ENCODE data around the gene FBXL13.
"Not testable (repeated sequence)": the region's sequence is repeated elsewhere in the genome, so short reads cannot be mapped to it uniquely, and the experiment has no call there.

Gene FBXL13

DNA sequence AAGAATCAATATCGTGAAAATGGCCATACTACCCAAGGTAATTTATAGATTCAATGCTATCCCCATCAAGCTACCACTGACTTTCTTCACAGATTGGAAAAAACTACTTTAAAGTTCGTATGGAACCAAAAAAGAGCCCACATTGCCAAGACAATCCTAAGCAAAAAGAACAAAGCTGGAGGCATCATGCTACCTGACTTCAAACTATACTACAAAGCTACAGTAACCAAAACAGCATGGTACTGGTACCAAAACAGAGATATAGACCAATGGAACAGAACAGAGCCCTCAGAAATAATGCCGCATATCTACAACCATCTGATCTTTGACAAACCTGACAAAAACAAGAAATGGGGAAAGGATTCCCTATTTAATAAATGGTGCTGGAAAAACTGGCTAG, 53.7 kb downstream of the FBXL13 start:
- not testable (repeated sequence) for DNase-seq

DNA sequence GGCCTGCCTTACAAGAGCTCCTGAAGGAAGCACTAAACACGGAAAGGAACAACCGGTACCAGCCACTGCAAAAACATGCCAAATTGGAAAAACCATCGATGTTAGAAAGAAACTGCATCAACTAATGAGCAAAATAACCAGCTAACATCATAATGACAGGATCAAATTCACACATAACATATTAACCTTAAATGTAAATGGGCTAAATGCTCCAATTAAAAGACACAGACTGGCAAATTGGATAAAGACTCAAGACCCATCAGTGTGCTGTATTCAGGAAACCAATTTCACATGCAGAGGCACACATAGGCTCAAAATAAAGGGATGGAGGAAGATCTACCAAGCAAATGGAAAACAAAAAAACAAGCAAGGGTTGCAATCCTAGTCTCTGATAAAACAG, 56.3 kb downstream of the FBXL13 start:
- DNase-seq = not testable (repeated sequence)

DNA sequence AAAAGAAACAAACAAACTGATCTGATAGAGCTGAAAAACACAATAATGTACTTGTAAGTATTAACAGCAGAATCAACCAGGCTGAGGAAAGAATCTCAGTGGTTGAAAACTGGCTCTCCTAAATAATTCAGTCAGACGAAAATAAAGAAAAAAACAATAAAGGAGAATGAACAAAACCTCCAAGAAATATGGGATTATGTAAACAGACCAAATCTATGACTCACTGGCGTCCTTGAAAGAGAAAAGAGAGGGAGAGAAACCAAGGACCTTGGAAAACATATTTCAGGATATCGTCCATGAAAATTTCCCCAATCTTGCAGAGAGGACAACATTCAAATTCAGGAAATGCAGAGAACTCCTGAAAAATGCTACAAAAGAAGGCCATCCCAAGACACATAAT, 62.9 kb downstream of the FBXL13 start:
- DNase-seq = no peak

DNA sequence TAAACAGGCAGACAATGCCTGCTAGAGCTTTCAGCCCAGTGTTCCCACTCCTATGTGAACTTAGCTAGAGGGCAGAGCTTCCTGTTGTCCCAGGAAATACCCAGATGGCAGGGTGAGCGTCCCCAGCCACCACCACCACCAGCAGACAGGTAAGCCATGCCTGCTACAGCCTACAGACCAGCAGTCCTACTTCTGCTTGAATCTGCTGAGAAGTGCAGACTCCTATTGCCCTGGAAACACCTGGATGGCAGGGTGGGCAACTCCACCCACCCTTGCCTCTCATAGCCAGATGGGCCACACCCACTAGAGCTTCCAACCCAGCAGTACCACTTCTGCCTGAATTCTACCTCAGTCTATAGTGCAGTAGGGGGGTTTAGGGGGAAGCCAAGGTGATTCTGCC, 64.4 kb downstream of the FBXL13 start:
- no peak for DNase-seq

DNA sequence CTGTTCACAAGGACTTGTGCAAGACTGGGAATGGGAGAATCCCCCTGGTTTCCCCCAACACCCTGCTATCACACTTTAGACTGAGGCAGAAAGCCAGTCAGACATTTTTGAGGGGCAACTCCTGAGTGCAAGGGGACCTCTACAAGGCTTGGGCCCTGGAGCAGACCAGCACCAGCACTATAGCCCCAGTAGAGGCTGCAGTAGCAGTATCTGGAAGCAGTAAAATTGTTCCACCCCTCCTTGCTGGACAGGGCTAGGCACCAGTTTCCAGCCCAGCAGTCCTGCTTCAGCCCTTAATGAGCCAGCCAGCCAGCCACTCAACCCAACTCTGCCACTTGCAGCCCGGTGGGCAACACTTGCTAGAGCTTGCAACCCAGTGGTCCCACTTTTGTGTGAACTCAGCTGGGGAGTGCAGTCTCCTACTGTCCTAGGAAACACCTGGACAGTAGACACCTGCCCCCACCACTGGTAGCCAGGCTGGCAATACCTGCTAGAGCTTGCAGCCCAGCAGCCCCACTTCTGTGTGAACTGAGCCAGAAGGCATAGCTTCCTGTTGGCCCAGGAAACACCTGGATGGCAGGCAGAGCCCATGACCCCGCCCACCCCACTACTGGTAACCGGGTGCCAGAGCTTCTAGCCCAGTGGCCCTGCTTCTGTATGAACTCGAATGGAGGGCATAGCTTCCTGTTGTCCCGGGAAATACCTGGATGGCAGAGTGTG, 65.0 kb downstream of the FBXL13 start:
- DNase-seq = no peak

DNA sequence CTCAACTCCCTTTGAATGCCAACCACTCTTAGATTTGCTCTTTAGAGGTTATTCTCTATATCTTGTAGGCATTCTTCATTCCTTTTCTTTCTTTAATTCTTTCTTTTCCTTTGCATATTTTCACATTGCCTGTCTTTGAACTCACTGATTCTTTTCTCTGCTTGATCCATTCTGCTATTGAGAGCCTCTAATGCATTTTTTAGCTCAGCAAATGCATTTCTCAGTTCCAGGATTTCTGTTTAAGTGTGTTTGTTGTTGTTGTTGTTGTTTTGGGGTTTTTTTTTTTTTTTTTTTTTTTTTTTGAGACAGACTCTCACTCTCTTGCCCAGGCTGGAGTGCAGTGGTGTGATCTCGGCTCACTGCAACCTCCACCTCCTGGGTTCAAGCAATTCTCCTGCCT, 71.6 kb downstream of the FBXL13 start:
- no peak for DNase-seq

DNA sequence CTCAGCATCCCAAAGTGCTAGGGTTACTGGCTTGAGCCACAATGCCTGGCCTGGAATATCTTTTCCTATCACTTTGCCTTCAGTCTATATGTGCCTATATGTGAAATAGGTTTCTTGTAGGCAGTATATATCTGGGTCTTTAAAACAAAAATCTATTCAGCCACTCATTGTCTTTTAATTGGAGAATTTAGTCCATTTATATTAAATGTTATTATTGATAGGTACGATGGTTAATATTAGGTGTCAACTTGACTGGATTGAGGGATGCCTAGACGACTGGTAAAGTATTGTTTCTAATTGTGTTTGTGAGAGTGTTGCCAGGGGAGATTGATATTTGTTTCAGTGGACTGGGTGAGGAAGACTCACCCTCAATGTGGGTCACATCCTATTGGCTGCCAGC, 73.4 kb downstream of the FBXL13 start:
- no peak for DNase-seq

DNA sequence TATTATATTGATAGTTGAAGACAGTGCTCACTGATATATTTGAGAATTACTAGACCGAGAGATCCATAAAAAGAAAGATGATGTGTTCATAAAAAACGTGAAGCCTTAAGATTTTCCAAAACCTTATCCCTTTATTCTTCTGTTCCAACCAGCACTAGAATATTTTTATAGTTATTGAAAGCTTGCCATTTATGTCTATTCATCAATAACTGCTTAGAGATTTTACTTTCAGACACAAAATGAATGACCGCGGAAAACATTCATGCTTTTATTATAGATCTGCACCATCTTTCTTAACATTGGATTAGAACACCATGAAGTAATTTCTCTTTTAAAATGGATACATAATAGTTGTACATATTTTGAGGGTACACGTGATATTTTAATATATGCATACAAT, 77.6 kb downstream of the FBXL13 start:
- no peak for DNase-seq

DNA sequence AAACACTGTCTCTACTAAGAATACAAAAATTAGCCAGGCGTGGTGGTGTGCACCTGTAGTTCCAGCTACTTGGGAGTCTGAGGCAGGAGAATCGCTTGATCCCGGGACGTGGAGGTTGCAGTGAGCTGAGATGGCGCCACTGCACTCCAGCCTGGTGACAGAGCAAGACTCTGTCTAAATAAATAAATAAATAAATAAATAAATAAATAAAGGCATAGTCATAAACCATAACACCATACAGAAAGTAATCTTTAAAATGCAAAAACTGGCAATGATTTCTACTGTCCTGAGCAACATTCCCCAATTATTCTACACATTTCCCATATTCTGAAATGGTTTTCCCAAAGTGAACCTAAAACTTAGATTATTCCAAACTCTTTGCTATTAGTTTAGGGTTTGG, 79.0 kb downstream of the FBXL13 start:
- not testable (repeated sequence) for DNase-seq

DNA sequence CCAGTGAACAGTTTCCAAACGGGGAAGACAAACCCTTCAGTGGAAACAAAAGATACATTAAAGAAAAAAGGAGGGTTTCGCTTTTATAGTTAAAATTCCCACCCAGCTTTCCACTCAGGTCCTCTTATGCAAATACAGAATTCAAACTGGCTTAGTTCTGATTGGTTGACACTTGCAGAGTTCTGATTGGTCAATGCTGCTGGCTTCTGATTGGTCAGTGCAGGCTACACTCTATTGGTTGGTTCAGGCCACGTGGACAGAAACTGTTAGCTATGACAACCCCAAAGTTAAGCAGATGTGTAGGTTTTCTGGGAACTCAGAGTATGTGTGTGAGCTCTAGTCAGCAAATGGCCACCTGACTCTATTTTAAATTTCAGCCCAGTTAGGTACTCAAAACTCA, 80.0 kb downstream of the FBXL13 start:
- DNase-seq = no peak

DNA sequence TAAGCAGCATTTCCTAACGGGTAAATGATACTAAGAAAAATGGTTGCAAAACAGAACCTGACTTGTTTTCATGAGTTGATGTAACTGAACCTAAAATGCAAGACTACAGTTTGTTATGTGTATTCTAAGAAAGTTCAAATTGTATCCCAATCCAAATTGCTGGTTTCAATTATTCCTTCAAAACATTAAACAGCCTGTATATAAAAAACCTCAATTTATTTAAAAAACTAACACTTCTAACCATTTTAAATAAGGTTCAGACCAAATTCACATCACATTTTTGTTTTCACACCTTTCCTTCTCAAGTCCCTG, 80.9 kb downstream of the FBXL13 start:
- no peak for DNase-seq

DNA sequence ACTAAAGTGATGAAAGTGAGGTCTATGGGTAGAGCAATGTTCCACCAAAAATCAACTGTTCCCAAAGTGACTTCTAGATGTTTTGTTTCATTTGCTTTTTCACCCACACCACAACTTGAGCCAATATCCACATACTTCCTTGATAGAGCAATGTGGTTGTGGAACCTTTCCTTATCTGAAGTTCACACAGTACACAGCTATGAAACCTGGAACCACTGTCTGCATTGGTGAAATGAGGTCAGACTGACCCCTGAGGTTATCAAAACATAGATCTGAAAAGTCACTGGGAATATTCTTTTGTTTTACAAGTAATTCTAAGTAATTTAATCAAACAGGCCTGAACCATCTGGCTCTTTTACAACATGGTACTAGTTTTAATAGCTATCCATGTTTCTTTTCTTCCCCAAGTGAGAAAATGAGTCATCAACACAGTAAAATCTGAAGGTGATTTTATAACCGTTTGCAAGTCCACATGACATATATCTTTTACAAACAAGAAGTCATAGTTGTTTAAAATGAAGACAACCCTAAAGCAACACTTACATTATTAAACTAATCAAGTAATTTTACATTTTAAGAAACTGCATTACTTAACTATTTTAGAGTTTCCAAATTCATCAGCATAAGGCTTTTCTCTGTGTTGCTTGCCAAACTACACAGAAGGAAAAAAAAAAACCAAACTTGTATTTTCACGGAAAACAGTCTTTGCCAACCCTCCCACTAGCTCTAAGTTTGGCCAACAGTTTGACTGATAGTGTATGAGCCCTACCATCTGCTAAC, 81.5 kb downstream of the FBXL13 start:
- no peak for DNase-seq

DNA sequence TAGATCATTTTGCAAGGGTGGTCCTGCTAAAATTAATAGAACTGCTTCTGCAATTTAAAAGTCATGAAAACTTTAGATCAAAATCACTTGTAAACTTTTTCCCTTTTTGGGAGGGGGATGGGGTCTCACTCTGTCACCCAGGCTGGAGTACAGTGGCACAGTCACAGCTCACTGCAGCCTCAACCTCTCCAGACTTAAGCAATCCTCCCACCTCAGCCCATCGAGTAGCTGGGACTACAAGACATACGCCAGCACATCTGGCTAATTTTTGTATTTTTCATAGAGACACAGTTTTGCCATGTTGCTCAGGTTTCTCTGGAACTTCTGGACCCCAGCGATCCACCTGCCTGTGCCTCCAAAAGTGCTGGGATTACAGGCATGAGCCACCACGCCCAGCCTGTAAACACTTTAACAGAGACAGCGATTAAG, 82.1 kb downstream of the FBXL13 start:
- no peak for DNase-seq

DNA sequence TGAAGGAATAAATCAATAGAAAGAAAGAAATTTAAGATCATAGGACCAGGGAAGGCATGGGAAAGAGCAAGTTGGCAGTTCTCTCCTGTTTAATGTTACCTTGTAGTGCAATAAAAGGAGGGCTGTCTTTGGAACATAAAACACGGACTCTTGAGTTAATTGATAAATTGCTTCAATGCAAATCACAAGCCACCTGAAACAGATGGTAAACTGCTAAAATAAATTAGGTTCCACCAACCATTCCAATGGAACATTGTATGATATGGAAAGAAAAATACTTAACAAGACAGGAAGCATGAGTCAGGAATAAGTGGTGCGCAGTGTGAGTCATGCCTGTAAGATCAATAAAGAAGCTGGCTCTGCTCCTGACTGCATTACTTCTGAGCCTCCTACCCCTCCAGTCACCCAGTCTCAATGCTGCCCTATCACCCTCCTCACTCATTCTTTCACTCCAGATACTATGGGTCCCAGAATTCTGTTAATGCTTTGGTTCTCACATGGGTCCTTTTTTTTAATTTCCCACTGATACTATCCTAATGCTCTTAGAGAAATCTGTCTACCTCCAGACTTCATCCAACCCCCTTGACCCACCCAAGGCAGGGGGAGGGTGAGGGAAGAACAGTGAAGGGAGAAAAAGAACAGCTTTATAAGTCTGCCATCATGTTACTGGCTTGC, 82.9 kb downstream of the FBXL13 start:
- DNase-seq = no peak

DNA sequence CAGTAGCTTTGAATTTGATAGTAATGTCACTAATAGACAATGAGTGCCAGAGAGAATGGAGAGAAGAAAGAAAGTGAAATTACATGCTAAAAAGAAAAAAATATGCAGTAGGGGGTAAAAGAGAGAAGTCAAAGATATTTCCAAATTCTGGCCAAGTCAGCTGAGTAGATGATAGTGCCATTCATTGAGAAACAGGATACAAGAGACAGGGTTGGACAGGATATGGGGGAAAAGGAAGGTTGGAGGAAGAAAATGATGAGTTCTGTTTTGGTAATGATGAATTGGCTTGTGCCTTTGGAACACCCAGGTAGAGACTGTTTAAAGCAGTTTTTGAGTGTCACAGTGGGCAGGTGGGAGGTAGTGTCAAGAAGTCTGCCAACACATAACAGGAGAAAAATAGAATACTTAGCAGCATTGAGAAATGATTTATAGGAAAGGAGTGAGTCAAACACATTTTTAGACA, 83.5 kb downstream of the FBXL13 start:
- no peak for DNase-seq

DNA sequence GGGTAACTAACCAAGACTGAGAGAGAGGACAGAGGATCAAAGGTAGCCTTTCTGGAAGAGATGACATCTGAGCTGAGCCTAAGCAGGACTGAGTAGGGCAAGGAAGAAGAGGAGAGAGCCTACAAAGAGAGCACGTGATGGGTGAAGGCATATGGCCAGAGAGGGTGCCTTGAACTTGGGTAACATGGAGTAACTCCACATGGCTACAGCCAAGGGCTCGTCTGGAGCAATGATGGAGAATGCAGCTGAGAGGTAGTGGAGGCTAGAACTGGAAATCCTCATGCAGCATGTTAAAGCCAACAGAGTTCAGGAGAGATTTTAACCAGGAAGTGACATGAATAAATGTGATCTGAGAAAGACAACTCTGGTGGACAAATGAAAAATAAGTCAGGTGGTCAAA, 84.0 kb downstream of the FBXL13 start:
- DNase-seq = no peak

DNA sequence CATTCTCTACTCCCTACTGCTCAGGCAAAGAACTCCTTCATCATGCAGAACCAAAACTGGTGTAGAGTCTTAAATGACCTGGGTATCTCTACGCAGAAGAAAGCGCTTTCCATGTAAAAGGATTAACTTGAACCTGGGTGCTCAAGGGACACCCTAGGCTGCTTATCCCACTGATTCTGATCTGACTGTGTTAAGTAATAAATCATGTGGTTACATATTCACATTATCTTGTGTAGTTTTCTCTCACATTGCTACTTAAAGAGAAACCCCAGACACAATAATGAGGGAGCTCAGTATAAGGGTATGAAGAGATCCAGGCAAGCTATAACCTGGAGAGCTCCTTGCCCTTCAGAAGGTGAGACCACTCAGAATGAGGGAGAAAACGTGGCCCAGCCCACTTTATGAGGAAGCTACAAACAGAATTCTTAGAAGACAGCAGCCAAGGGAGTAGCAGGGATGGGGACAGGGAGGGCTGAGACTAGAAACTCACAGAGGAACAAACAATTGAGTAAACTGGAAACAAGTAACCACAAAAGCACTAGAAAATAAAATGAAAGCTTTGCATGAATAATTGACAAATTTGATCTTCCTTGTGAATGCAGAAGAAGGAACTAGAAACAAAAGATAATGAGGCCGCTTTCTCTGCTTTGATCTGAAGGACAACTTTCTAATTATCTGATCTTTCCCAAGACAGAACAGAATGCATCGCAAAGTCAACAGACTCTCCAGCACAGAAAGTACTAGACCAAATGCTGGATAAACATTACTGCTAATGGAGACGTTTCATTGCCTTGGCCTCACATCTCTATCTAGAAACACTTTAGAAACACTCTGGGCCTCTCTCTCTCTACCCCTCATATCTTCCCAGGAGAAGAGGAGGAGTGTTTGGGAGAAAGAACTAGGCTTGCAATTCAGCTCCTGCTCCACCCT, 85.7 kb downstream of the FBXL13 start:
- no peak for DNase-seq

DNA sequence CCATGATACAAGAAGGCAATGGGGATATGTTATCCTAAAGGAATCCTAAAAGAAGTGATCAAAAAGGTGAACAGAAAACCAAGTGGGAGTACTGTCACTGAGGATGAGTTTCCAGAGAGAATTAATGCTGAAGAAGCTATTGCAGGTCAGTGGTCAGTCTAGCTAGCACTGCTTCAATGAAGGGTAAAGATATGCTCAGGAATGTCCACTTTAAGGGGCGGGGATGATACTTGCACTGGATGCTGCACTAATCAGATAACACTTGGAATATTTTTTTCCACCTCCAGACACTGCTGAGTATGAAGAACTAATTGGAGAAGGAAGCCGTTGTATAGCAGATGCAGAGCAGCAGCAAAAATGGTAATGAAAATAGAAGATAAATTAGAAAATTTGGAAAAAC, 86.5 kb downstream of the FBXL13 start:
- no peak for DNase-seq

DNA sequence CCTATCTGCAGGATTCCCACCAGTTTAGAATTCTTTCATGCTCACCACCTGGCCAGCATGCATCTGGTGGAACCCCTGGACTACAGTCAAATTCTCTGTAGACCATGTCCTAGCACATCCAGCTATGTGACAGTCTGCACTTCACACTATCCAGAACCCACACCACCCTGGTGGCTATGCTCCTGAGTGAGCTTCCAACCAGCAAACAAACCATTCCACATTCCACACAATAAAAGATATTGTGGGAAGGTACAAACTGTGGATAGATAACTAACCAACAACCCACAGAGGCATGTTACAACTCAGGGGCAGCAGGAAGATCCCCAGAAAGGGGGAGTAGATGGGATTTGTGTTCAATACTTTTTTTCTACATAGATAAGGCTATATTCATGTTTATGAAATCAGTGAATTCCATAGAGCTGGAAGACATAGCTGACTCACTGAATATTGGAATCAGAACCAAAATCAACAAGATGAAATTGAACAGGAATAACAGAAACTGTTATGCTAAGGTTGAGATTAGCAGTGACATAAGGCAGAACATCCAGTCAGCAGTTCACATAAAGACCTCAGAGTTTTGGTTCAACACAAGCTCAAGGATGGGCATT, 89.3 kb downstream of the FBXL13 start:
- DNase-seq = no peak

DNA sequence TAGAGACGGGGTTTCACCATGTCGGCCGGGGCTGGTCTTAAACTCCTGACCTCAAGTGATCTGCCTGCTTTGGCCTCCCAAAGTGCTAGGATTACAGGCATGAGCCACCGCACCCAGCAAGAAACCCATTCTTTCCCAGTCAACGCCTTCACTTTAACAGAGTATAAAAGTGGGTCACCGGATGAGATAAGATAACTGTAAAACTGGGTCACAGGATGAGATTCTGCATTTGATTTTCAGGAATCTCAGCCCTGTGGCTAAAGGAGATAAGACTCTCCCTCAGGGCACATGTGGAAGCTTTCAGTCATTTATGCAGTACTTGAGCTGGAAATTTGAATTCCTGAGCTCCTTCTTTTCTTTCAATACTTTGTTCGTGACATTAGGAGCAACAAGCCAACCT, 91.0 kb downstream of the FBXL13 start:
- no peak for DNase-seq

DNA sequence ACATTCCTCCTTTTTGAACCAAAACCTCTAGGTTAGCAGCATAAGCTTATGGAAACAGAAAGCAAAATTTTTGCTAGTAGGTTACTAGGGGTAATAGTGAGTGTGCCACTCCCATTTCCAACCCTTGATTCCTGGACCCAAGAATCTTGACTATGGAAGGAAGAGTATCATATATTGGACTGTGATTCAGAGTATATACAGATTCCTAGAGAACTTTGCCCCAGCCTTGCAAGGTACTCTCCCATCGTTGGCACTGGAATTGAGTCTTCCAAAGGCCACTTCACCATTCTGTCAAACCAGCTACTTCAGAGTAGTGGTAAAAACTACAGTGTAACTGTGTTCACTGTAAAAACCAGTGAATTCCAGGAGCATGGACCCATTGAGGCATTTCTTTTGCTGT, 92.4 kb downstream of the FBXL13 start:
- DNase-seq = no peak

DNA sequence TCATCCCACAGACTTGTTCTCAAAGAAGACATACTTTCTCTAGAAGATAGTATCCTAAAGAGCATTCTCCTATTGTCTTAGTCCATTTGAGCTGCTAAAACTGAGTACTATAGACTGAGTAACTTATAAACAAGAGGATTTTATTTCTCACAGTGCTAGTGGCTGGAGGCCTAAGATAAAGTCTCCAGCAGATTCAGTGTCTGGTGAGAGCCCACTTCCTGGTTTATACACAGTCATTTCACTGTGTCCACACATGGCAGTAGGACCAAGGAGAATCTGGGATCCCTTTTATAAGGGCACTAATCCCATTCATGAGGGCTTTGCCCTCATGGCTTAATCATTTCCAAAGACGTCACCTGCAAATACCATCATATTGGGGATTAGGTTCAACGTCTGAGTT, 93.1 kb downstream of the FBXL13 start:
- no peak for DNase-seq

DNA sequence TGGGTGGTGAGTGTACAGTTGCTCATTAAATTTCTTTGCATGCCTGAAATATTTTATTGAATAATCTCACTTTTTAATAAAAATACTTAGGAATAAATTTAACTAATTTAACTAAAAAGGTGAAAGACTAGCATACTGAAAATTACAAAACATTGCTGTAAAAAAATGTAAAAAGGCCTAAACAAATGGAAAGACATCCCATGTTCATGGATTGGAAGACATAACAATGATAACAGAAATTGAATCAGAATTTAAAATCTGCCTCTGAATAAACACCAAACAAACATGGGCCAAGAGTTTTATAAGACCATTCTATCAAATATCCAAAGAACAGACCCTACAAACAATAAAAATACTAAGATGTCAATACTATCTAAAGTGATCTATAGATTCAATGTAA, 94.9 kb downstream of the FBXL13 start:
- no peak for DNase-seq
